NCI-H82 (cell line): Measurements from ENCODE around the gene PRRC2B.

Experiments
- DNase-seq: peaks from one replicate; lab custom pipeline; 2025; lab: John Stamatoyannopoulos, UW

Gene PRRC2B

DNA sequence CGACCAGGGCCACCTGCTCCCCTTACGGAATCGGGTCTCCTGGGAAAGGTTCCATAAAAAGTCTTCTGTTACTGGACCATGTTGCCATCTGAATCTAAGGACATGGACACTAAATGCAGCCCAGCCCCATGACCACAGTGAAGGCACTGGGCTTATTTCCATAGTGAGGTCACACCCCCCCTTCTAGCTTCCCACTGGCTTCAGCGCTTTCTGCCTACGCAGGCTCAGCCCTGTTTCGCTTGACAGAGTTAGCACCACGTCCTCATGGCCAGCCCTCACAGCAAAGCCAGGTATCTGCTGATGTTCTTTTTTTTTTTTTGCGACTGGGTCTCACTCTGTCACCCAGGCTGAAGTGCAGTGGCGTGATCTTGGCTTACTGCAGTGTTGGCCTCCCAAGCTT lies 123.0 kb downstream of the PRRC2B start:
- no peak for DNase-seq

DNA sequence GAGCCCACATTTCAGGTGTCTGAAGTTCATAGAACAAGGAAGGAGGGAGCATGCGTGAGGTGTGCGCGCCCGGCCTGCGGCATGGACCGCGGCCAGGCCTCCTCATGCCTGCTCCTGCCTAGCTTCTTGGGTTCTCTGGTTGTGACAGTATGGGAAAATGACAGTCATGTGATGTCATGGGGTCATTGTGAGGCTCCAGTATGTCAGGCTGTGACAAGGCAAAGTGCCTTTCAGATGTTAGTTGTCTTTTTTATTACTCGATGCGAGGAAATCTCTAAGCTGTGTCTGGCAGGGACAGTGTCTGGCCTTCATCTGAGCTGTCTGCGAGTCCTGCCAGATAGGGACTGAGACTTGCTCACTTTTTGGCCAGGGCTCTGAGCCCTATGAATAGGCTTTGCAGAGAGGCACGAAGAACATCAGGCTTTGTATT lies 123.9 kb downstream of the PRRC2B start:
- no peak for DNase-seq

DNA sequence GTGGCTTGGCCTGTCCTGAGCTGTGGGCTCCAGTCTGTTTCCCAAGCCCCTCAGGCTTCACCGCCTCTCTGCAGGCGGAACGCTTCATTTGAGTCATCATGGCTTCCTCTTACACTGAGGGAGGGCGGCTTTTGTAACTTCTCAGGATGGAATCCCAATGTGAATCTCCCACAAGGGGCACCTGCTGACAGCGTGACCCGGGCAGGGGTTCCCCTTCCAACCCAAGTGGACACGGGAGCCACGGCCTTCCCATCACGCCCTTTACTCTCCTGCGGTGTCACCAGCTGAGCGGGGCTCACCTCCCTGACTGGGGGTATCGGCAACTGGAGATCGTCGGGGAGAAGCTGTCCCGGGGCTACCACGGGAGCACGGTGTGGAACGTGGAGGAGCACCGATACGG lies 124.7 kb downstream of the PRRC2B start:
- no peak for DNase-seq

DNA sequence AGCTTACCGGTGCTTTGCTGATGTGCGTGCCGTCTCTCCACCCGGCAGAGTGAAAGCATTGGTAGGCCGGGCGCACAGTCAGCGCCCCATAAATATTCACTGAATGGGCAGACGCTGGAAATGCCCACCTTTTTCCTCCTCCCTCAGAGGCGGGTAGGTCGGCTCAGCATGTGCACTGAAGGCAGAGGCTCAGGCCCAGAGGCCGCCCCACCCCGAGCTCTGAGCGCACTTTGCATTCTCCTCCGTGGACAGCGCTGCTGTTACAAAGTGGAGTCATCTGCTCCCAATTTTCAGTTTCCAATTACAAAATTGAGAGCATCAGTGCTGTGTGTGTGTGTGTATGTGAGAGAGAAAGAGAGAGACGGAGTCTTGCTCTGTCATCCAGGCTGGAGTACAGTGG lies 126.6 kb downstream of the PRRC2B start:
- no peak for DNase-seq

DNA sequence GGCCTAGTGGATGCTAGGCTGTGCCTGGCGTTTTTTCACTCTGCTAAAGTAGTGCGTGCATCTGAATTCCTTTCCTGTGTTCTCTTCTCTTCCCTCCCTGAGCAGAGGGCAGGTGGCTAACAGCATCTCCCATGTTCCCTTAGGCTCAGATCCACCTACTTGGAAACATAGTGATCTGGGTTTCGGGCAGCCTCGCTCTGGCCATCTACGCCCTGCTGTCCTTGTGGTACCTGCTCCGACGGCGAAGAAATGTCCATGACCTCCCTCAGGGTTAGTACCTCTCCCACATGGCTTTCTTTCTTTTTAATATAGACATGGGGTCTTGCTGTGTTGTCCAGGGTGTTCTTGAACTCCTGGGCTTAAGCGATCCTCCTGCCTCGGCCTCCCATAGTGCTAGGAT lies 127.3 kb downstream of the PRRC2B start:
- no peak for DNase-seq

DNA sequence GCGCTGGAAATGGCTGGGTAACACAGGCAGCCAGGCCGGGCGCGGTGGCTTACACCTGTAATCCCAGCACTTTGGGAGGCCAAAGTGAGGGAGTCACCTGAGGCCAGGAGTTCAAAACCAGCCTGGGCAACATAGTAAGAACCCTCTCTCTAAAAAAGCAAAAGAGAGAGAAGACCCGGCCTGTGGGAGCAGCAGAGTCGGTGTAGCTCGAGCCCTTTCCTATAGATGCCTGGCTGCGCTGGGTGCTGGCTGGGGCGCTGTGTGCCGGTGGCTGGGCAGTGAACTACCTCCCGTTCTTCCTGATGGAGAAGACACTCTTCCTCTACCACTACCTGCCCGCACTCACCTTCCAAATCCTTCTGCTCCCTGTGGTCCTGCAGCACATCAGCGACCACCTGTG lies 127.9 kb downstream of the PRRC2B start:
- DNase-seq: no peak

DNA sequence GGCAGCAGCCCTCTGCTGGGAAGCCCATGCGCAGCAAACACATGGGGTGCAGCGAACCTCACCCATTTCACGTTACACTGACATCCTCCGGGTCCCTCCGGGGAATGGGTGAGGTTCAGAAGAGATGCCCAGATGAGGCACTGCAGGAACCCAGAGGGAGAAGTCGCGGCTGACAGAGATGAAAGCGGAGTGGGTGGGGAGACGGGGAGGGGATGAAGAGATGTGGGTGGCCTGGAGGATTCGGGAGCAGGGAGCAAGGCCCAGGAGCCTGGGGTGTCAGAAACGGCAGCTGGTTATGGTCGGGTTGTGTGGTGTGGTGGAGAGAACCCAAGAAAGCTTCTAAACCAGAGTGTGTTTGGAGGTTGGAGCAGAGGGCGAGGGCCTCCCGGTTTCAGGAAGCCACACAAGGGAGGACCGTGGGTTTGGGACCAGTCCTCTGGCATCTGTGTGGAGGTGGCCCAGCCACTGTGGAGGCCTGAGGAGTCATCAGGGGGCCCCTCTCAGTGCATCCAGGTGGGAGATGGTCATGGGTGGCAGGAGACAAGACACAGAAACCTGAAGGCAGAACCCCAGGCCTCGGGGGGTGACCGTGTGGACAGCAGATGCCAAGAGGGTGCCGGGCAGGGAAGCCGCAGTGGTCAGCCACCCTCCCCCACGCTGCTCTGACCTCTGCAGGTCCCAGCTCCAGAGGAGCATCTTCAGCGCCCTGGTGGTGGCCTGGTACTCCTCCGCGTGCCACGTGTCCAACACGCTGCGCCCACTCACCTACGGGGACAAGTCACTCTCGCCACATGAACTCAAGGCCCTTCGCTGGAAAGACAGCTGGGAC lies 128.6 kb downstream of the PRRC2B start:
- DNase-seq: no peak

DNA sequence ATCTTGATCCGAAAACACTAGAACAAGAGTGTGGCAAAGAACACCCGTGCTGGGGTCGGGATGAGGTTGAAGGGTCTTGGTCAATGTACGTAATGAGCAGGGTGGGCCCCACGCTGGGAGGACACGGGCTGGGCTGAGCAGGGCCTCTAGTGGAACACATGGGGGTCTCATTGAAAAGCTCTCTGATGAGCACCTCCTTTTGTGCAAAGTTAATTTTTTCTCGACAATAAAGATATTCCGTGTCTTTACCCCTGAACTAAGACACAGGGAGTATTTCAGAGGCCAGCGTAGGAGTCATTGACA lies 129.2 kb downstream of the PRRC2B start:
- DNase-seq: no peak

DNA sequence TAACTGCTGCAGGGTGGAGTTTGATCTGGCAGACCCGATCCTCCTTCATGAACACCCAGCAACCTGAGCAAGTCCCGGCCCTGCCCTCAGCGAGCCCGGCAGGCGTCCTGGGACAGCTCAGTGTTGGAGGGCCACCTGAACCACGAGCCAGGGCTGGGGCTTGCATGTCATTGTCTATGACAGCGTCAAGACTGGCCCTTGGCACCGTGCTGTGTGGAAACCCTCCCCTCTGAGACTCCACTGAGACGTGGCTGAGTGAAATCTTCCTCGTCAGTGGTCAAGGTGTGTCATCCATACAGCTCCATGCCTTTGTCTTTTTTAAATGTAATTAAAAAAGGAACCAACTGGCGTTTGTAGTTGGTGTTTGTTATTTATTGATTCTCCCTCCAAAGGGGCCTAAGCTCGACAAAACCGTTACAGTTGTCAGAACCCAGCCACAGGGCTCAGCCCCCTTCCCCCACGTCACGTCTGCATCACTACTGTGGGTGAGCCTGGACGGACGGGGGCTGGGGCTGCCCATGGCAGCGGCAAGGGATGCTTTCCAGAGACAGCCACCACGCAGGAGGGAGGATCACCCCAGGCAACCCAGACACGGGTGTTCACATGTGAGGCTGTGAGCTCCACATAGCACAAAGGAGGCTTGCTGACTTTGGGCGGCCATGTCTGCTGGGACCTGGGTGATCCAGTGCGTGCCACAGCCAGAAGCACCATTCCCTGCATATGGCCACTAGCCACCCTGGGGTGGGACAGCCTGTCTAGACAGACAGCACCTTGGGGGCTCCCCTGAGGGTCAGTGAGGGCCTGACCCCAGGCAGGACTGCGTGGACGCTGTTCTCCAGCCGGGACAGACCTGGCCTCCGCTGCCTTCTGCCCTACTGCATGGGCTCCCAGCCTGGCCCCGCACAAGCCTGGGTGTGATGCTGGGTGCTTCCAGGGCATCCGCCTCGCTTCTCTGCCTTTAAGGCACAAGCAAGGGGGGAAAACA lies 129.9 kb downstream of the PRRC2B start:
- DNase-seq: no peak

DNA sequence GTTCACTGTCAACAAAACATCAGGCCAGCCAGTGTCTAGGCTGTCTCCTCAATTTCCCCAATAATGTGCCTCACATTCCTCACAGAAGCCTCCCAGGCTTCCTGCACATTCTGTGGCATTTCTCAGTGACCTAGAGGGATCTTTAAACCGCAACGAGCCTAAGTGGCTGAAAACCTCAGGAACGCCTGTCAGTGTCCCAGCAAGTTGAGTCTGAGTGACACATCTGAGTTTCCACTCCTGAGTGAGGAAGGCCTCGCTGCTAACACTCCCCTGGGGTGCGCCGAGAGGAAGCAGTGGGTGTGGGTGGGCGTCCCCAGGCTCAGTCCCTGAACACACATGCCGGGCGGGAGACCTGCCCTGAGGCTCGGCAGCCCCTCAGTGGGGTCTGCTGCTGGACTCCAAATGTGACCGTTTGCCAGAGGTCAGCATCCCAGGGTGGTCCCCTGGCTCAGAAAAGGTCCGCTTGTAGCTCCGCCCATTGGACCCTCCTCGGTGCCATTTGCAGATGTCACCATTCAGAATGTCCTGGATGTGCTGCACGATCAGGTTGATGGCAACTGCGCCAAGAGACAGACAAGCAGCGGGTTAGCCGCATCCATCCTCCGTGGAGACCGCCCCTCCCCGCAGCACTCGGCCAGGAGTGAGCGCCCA lies 130.9 kb downstream of the PRRC2B start:
- no peak for DNase-seq

DNA sequence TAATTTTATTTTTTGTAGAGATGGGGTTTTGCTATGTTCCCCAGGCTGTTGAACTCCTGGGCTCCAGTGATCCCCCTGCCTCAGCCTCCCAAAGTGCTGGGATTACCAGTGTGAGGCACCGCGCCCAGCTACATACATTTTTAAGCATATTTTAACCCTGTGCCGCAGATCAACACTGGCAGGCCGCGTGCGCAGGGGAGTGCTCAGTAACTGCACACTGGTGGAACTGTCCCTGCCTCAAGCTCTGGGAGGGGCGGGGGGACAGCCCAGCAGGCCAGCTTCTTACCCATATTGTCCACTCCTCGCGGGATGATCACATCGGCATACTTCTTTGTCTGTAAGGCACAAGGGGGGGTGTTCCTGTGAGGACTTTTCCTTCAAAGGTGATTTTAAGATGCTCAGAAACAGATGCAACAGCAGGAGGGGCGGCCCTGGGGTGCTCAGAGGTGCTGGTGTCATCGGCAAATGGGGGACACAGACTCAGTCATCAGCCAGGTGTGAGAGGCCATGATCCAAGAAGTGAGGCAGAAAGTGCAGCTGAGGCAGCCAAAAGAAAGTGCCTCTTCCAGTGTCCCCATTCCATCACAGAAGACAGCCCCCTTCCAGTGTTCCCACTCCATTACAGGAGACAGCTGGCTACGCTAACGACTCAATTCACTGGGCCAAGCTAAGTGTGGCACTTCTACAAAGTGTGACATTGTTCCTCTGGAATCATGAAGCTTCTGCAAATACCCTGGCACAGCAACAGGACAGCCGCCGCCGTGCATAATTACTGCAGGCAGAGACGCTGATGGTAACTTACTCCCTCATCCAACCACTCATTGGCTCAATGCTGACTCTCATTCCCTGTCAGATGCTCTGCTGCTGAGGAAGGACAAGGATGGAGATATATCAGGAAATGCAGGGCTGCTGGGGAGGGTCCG lies 132.0 kb downstream of the PRRC2B start:
- no peak for DNase-seq

DNA sequence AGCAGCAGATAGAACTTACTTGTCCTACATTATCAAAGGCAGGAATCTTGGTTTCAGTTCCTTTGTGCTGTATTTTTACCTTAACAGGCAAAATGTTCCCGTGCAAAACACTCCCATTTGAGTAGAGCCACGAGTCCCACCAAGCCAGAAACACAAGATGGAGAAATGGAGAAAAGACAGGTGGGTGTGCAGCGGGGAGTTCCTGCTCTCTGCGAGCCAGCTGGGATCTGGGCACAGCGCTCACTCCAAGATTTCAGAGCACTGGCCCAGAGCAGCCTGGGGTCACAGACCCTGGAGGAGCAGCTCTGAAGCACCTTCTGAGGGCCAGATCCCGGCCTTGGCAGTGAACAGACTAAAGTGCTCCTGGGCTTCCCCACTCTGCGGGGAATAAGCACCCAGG lies 134.3 kb downstream of the PRRC2B start:
- DNase-seq: no peak

DNA sequence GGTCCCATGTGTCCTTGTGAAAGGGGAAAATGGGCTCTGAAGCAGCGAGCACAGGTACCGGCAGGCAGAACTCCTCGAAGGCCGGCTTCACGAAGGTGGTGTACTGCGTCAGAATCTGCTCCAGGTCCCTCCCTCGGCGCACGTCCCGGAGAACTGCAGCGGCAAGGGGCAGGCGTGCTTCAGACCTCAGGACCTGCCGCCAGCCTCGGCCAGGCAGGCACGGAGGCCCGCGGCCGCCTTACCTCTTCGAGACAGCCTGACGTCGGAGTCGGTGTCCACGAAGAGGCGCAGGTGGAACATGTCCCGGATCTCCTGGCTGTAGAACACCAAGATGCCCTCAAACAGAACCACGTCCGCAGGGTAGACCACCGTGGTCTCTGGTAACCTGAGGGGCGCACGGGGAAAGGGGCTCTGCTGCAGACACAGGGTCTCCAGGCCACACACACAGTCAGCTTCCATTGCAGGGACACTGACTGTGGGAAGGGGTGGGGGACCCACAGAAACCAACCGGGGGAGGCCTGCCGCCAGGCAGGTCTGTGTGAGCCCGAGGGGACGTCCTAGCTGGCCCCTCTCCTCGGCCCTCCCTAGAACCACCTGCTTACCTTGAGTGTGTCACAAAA lies 135.1 kb downstream of the PRRC2B start:
- no peak for DNase-seq

DNA sequence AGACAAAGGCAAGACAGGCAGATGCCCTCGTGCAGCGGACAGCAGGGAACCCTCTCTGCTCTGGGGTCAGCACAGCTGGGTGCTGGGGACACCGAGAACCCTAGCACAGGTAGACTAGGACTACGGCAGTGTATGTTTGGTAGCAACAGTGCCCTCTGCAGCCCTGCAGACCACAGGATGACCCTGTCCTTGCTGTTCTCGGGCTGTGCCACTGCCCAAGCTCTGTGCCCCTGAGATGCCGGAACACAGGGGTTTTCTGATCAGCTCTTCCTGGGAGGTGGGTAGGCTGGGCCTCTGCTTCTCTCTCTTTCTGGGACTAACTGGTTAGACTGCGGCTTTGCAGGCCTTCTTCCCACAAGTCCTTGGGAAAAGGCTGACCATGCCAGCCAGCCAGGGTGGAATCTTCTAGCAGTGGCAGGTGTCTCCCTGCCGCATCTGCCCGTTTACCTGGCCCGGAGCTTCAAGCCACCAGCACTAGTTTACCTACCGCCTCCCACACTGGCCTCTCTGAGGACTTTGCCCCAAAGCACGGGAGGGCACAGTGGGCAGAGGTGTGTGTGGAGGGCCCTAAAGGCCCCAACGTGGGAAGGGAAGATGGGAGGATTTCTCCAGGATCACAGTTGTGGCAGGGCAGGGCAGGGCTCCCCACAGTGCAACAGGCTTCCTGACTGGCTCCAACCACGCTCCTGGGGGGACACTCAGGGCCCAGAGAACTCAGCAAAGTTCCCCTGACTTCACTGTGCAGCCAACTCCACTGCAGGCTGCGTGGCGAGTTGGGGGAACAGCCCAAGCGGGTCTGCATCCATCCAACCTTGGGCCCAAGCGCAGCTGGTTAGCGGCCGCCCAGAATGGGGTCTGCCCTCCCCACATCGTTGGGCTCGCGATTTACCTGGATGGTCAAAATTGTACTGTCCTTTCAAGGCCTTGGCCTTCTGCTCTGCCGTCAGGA lies 136.0 kb downstream of the PRRC2B start:
- DNase-seq: no peak

DNA sequence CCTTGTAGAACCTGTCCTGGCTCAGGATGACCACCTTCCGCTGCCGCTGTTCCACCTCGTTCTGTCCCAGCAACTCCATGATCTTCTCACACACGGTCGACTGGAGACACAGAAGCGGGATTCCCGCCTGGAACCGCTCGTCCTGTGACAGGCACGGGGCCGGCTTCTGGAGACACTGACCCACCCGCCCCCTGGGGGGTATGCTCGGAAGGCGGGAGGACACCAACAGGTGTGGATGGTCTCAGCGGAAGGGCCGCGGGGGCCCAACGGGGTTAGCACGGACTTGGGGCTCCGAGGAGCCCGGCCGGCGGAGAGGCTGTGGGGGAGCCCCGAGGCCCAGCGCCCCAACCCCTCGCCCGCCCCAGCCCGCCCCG lies 136.6 kb downstream of the PRRC2B start:
- peak; percentile 68 for DNase-seq

DNA sequence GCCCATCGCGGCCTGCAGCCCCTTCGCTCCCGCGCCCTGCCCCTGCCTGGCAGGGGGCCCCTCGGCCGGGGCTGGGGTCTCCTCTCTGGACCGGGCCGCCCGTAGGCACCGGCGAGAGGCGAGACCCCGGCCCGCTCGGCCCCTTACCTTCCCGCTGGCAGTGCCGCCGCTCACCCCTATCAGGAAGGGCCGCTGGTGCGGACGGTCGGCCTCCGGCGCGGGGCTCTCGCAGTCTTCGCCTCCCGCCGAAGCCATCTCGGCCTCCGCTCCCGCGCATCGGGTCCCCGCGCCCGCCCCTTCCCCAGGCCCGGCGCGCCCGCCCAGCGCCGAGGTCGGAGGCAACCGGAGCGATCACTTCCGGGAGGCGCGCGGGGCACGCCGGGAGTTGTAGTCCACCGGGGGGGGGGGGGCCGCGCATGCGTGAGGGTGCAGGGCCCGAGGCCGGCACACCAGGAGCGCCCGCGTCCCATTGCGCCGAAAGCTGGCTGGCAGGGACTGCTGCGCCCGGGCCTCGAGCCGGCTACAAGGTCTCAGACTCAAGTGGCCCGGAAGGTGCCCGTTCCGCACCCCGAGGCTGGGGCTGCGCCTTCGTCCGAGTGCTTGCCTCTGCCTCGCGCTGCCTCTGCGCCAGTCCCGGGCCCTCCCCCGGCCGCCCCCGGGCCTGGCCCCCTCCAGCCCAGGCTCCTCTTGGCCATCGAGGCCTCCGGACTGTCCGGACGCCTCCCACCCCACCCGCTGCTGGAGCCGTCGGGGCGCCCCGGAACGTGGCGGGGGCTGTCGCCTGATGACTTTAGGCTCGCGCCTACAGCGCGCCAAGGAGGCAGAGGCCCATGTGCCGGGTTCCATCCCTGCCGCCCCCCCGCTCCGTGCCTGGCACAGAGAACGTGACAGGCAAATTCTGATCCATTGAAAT lies 137.3 kb downstream of the PRRC2B start, which contains the start of gene UCK1:
Gene UCK1 (minus strand): TSS at position 344 of the 913 bp plus-strand sequence. CDS start 89 bp downstream, at position 255.
- DNase-seq: peak; percentile 91

DNA sequence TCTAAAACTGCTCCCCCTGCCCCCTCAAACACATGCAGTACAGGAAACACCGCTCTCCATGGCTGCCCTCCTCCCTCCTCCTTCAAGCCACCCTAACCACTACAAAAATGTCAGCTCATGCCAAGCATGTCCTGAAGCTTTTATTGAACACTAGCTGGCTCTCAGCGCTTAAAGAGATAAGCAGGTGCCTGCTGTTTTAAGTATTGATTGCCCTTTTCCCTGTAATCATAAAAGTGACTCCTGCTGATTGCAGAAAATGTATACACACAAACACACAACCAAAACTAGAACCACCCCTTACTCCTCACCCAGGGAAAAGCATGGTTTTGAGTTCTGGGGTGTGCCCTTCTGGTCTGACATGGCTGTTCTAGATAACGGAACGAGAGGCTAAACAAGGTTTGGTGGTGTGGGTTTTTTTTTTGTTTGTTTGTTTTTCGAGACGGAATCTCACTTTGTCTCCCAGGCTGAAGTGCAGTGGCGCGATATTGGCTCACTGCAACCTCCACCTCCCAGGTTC lies 140.9 kb downstream of the PRRC2B start:
- DNase-seq: no peak

DNA sequence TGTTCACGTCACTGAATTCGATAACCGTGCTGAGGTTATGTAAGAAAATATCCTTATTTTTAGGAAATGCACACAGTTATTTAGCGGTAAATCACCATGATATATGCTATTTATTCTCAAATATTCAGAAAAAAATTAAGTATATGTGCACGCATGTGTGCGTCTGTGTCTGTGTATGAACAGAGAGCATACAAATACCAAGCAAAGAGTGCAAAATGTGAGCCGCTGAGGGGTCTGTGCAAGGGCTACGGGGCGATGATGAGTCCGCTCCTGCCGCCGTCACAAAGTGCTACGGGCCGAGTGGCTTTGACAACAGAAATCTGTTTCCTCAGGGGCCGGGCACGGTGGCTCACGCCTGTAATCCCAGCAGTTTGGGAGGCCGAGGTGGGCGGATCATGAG lies 144.1 kb downstream of the PRRC2B start:
- DNase-seq: no peak
